NB4 (cell line): ENCODE data around the gene TBP.
"Not testable (repeated sequence)": the region's sequence is repeated elsewhere in the genome, so short reads cannot be mapped to it uniquely, and the experiment has no call there.

Source experiments
- DNase-seq: peaks from one replicate; pipeline ENCODE4 v3.0.0; 2010; ENCODE audit warnings: low read depth
- H3K4me3 ChIP-seq: one replicate; pipeline ENCODE4 v1.5.1; 2011; ENCODE audit warnings: mild to moderate bottlenecking, low read depth, low read length, moderate library complexity
- MYC ChIP-seq: IDR thresholded peaks from 2 replicates; pipeline ENCODE4 v1.6.1; 2011; ENCODE audit warnings: low read depth, low read length
- POLR2A ChIP-seq: IDR thresholded peaks from 2 replicates; pipeline ENCODE4 v1.6.1; 2011; ENCODE audit warnings: mild to moderate bottlenecking; ENCODE audit not compliant: insufficient read length; ENCODE audit errors: extremely low read depth
- TF ChIP-seq, protein P1 (sequence below): IDR thresholded peaks from 2 replicates; pipeline ENCODE4 v1.6.1; 2011; ENCODE audit warnings: low read depth, low read length
- TF ChIP-seq, protein P2 (sequence below): IDR thresholded peaks from one replicate; pipeline ENCODE4 v1.5.1; 2012; ENCODE audit warnings: low read depth, low read length

The TBP gene

DNA sequence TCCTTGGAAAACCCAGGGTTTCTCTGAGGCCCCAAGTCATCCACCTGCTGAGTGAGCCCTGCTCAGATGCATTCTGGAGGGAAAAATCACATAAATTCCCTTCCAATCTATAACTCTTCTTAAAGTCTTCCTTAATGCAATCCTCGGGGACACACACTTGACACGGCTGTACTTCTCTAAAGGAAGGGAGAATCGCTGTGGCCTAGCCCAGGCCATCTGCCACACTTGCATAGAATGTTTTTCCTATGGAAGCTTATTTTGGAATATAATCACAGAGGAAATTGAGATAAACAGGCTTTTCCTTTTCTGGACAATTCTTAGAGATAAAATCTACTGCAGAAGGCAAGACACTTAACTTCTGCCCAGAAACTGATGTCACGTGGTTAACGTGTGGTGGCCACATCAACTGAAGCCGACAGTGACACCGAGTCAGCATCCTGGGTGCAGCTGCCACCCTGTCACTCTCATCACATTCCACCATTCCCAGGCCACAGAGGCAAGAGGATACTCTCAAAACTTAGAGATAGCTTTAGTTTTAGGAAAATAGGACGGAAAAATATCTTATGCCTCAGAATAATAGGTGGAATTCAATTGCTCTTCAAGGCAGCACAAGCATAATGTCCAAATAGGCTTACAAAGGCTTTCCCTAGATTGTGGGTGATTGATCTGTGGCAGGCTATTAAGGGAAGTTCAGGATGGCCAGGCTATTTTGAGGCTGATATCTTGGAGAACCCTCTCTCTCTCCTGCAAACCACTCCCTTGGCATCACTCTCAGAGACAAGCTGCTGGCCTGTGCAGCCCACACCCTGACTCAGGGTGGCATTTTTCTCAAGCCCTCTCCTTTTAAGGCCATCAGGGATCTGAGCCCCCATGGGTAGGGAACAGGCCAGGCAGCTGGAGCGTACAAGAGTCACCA, 30.7 kb upstream of the TBP start:
- TF ChIP-seq MYC (no peak), POLR2A (no peak)
- TF ChIP-seq, protein P1, sequence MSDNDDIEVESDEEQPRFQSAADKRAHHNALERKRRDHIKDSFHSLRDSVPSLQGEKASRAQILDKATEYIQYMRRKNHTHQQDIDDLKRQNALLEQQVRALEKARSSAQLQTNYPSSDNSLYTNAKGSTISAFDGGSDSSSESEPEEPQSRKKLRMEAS = no peak
- TF ChIP-seq, protein P2, sequence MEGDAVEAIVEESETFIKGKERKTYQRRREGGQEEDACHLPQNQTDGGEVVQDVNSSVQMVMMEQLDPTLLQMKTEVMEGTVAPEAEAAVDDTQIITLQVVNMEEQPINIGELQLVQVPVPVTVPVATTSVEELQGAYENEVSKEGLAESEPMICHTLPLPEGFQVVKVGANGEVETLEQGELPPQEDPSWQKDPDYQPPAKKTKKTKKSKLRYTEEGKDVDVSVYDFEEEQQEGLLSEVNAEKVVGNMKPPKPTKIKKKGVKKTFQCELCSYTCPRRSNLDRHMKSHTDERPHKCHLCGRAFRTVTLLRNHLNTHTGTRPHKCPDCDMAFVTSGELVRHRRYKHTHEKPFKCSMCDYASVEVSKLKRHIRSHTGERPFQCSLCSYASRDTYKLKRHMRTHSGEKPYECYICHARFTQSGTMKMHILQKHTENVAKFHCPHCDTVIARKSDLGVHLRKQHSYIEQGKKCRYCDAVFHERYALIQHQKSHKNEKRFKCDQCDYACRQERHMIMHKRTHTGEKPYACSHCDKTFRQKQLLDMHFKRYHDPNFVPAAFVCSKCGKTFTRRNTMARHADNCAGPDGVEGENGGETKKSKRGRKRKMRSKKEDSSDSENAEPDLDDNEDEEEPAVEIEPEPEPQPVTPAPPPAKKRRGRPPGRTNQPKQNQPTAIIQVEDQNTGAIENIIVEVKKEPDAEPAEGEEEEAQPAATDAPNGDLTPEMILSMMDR = no peak
- peak; percentile 34 for DNase-seq
- H3K4me3 ChIP-seq = no peak overlapping the region

DNA sequence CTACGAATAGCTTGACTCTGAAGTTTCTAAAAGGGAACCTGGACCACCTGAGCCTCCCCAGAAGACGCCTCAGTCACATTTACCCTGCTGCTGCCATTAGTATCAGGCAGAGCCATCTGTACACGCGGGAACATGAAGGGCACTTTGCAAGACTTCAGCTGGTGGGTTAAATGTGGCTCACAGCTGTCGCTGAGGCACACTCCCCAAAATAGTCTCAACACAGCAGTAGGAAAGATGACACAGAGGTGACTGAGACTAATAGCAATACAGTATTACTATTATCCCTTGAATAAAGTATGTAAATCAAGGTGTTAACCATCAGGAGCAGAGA, 30.0 kb upstream of the TBP start:
- no peak overlapping the region for H3K4me3 ChIP-seq
- TF ChIP-seq, protein P1 = no peak
- TF ChIP-seq POLR2A (no peak), MYC (no peak)
- DNase-seq = no peak

DNA sequence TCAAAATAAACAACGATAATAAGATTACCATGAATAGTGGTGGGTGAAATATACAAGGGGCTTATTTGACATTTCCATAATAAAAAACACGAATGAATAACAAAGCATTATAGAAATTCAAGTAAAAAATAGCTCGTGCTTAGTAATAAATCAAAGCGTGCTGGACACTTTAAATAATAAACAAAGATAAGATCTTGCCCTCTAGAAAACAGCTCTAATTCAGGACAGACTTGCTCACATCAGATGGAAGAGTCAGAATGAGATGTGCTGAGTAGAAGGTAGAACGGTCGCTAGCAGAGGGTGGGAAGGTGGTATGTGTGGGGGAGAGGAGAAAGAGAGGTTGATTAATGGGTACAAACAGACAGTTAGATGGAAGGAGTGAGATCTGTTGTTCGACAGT, 28.4 kb upstream of the TBP start:
- TF ChIP-seq POLR2A = no peak
- TF ChIP-seq, protein P2 = no peak
- no peak for TF ChIP-seq MYC
- TF ChIP-seq, protein P1 = no peak
- no peak for DNase-seq
- no peak overlapping the region for H3K4me3 ChIP-seq

DNA sequence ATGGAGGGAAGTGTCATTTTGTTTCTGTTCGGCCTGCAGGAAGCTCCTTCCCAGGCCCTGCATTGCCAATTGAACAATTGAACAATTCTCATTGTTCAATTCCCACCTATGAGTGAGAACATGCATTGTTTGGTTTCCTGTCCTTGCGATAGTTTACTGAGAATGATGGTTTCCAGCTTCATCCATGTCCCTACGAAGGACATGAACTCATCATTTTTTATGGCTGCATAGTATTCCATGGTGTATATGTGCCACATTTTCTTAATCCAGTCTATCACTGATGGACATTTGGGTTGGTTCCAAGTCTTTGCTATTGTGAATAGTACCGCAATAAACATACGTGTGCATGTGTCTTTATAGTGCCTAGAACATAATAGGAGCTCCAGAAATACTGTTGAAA, 26.2 kb upstream of the TBP start:
- DNase-seq, H3K4me3 ChIP-seq: not testable (repeated sequence)

DNA sequence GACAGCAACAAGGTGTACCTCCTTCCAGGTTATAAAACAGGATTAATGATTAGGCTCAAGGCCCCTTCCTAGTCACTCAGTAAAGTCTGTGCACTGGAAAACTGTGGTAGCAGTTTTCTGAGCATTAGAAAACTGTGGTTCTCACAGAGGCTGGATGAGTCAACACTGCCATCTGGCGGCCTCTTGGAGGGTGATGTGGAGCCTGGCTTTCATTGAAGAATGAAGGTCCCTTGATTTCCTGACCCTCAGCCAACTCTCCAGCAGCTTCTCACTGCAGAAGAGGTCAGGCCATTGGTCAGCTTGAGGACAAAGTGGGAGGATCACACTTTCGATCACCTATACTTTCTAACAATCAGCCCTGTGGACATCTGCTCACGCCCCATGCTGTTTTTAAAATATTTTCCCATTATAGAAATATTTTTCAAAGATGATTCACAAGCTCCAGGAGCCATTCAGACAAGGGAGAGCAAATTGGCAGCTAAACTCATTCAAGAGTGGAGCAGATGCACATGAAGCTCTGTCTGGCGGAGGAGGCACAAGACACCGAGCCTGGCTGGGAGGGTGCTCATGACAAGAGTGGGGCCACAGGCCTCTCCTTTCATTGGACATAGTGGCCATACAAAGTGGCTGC, 24.2 kb upstream of the TBP start:
- DNase-seq = peak; percentile 78
- H3K4me3 ChIP-seq = no peak overlapping the region
- TF ChIP-seq, protein P2 = peak; percentile 94
- TF ChIP-seq MYC = no peak

DNA sequence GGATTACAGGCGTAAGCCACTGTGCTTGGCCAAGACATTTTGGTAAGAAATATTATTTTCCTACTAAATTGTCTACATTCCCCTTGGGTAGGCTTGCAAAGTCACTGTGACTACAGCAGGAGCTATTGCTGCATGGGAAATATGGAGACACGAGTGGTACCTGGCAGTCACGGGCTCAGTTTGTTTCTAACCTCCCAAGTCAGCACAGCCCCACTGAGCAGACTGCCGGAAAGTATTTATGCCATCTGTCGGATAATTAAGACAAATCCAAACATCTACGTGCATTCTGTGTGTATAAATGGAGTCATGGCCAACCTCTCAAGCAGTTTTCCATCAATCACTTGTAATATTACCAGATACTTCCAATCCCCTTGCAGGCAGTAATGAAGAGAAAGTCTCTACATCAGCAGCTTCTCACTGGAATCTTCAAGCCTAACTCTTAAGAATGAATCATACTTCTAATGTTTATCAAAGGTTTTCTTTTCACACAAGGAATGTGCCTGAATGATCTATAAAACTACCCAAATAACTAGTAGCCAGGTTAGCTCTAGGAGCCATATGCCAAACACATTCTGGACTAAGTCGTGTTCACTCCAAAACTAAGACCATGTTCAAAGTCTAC, 21.2 kb upstream of the TBP start:
- no peak for DNase-seq
- TF ChIP-seq POLR2A = no peak
- TF ChIP-seq MYC = no peak
- TF ChIP-seq, protein P1 = no peak
- TF ChIP-seq, protein P2 = no peak
- no peak overlapping the region for H3K4me3 ChIP-seq
